Measurements from ENCODE around the gene SLC27A3.

SLC27A3 gene

DNA sequence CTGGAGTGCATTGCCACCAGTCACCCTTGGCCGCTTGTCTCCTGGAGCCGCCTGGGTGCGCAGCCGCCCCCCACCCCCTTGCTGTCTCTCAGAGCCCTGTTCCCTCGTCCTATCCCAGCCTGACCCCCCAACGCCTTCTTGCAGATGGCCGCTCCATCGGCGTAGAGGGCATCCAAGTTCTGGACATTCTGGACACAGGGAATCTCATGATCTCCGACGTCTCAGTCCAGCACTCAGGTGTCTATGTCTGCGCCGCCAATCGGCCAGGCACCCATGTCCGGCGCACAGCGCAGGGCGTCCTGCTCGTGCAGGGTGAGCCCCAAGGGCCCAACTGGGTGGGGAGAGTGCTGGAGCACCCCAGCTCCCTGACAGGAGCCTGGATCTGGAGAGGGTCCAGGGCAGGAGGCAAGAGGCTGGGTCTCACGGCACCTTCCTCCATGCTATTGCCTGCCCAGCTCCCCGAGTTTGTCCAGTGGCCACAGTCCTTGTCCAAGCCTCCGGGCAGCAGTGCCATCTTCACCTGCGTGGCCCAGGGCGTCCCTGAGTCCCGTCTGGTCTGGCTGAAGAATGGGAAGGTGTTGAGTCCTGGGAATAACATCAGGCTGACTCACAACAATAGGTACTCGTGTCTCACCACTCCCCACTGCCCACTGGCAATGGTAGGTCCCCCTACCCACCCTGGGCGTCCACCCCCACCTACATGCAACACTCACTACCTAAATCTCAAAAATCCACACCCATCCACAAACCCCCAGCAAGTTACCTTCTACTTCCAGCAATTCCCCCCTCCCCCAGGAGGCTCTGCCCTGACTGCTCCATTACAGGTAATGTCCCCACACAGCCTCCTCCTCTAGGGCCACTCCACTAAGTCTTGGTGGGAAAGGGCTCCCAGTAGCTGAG lies 24.6 kb downstream of the SLC27A3 start:
- no peak for DNase-seq (ENCODE audit: low read depth)

DNA sequence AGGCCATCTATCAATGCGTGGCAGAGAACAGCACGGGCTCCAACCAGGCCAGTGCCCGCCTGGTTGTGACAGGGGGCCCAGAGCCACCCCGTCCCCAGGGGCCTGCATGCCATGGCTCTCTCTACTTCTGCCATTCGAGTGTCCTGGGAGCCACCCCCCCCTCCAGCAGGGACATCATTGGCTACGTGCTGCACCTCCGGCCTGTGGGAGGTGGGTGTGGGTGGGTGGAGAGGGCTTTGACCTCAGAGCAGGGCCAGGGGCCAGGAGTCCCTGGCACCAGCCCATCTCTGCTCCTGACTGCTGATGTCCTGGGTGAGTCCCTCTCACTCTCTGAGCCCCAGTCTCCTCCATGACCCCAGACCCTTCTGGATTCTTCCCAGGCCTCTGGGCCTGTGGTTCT lies 25.3 kb downstream of the SLC27A3 start:
- no peak for DNase-seq (ENCODE audit: low read depth)

DNA sequence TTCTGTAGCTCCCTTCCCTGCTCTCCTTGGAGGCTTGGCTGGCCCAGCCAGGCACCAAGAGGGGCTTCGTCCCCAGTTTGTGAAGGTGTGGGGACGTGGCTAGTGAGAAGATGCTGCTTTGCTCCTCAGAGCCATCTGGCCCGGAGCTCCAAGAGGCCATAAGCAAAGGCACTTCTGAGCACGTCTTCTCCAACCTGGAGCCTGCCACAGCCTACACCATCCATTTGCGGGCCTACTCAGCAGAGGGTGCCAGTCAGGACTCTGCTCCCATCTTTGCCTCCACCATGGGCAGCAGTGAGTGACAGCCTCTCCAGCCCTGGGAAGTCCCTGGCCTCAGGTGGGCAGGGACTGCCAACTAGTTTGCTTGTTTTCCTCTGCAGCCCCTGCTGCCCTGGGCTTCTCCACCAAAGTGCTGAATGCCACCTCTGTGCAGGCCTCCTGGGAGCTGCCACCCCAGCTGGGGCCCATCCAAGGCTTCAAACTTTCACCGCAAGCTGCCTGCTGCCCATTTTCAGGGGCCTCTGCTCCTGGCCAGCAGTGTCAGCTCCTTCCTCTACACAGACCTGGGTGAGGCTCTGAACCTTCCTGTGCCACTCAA lies 25.9 kb downstream of the SLC27A3 start:
- no peak for DNase-seq (ENCODE audit: low read depth)

DNA sequence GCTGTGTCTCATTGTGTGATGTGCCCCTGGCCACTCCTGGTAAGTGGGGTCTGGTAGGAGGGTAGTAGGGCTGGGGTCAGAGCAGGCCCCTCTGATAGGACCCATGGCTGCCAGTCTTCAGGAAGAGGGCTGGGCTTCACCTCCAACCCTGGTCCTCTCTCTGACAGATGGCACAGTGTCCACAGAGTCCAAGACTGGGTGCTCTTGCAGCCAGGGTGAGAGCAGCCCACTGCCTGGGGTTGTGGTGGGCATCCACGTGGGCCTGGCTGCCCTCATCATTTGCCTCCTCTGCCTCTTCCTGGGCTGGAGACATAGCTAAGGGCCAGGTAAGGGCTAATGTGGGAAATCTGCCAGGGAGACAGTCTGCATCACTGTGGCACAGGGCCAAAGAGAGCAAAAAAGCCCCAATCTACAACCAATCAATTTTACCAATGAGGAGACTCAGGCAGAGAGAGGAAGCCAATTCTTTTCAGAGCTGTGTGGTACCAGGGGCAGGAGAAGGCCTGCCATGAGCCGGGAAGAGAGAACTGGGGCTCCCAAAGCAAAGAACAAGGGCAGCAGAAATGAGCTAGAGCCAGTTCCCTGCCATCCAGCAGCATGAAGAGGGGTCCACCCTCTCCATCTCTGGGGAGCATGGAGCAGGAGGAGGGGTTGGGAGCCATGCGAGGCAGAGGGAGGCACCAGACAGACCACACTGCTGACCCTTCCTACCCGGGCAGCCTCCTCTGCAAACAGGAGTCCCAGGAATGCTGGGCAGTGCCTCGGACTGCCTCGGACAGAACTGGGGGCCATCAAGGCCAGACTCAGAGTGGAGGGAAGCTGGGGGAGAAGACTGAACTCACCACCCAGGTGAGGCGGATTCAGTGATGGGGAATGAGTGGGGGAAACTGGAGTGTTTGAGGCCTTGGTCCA lies 26.8 kb downstream of the SLC27A3 start:
- no peak for DNase-seq (ENCODE audit: low read depth)

DNA sequence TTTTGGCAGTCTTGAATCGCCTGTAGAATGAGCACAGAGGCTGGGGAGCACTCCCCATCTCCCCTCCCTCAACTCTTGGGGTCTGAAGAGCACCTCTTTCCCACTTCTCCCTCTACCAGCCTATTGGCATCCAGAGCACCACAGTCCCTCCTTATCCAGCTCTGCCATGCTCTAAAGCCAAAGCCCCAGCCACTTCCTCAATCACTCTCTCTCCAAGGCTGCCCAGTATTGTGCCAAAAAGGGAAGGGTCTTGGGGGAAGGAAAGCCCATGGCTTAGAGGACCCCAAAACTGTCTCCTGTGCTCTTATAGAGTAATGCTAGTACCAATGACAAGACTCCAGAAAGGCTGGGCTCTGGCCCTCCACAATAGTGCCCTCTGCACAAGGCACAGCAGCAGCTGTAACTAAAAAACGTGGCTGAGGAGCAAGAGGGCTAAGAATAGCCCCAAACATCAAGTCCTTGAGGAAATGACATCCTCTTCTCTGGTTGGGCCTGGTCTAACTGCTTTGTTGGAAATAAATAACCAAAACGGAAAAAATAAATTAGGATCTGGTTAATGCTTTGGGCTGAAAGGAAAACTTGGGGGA lies 28.4 kb downstream of the SLC27A3 start:
- DNase-seq (ENCODE audit: low read depth), result no peak

DNA sequence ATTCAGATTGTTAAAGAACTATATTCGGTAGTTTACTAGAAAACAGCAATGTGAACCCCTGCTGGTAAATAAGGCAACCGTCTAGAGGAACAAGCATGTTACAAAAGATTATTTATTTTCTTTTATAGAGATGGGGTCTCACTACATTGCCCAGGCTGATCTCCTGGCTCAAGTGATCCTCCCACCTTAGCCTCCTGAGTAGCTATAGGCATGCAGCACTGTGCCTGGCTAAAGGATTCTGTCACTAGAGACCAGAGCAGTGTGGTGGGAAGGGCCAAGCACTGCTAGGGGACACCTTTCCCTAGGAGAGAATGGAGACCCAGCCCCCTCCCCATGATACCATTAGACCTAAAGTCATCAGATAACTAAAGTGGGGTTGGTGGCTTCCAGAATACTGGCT lies 28.9 kb downstream of the SLC27A3 start:
- DNase-seq (ENCODE audit: low read depth), result no peak

DNA sequence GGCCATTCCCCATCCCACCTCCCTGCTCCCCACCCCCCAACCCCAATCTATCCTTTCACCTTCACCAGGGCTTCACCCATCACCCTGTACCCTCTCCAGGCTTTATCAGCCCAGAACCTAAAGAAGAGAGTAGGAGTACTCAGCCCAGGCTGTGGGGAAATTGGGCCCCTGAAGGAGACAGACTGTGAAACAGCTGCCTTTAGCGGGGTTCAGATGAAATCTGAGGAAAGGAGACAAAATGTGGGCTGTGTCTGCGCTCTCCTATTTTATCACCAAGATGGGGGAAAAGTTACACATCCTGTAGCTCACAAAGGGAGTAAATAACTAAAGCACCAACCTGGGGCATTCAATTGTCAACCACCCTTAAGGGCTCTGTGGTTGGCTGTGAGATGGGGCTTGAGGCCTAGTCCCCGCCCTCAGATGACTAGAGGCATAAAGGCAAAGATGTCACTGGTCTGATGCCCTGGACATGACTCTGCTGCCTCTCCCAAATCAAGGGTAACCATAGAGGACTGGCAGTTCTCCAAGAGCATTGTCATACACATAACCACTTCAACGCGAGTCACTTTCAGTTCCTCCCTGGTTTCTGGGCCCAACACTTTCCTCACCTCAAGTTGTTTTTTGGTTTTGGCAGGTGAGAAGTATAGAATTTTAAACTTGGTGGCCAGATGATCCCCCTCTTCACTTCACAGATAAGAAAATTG lies 30.0 kb downstream of the SLC27A3 start:
- peak; percentile 78 for DNase-seq (ENCODE audit: low read depth)

DNA sequence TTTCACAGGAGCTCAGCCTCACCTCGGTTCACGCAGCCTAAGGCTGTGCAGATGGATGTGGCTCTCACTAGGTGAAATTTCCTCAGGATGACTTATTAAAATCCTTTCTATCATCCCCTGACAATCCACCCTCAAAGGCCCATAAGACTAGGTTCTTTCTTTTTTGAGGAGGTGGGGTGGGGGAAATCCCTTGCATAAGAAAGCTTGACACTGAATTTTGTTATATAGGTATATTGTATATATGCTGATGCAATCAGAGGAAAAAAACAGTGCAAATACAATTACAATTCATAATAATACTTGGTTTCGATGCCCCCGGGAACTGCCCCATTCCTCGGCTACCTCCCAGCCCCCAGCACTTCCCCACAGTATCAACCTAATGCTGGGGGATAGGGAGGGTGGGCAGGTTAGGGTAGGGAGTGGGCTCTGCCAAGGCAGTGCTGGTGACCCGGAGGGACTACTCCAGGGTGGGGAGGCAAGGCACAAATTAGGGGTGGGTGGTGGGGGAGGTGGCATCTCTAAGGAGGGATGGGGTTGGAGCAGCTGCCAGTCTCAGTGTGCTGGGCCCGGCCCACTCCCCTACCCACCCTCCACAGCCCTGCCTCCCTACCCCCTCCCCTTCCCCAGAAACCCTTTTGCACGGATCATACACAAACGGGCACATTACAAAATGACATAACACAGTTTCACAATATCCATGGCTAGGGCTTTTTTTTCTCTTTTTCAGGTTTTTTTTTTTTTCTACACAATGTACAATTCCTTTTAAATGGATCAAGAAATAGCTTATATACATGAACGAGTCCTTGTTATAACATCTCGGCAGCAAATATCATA lies 30.9 kb downstream of the SLC27A3 start:
- no peak for DNase-seq (ENCODE audit: low read depth)

DNA sequence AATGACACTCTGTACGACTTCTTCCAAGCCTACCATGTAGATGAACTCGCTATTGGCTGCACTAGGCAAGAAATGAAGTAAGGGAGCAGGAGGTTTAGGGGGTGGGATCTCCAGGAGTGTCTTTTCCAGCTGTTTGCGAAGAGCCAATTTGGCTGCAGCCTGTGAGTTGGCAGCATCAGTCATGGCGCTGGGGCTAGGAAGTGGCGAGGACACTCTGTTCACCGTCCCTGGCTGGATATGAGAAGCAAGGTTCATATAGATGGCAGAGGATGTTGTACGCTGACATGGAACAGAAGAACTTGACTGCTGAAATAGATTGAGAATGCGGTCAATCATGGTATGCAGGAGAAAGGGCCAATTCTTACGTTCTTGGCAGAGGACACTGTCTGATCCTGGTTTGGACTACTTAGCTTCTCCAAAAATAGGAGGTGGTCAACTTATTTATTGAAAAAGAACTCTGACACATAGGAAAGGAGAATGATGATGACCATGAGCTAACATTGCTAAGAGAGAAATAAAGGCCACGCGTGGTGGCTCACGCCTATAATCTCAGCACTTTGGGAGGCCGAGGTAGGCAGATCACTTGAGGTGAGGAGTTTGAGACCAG lies 41.2 kb downstream of the SLC27A3 start:
- DNase-seq (ENCODE audit: low read depth), result no peak

DNA sequence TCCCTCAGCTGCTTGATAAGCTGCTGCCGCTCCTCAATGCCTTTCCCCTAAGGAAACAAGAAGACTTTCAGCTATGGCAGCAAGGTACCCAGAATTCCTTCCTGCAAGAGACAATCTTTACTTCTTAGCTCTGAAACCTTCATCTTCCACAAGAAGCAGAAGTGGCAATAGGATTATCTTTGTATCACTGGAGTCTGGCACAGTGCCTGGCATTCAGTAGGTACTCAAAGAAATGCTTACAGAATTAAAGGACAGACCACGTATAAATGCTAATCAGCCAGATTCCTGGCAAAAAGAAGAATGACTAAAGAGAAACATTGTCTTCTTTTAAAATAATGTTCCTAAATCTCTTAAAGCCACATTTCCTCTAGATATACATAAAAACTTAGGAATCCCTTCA lies 43.7 kb downstream of the SLC27A3 start:
- no peak for DNase-seq (ENCODE audit: low read depth)

DNA sequence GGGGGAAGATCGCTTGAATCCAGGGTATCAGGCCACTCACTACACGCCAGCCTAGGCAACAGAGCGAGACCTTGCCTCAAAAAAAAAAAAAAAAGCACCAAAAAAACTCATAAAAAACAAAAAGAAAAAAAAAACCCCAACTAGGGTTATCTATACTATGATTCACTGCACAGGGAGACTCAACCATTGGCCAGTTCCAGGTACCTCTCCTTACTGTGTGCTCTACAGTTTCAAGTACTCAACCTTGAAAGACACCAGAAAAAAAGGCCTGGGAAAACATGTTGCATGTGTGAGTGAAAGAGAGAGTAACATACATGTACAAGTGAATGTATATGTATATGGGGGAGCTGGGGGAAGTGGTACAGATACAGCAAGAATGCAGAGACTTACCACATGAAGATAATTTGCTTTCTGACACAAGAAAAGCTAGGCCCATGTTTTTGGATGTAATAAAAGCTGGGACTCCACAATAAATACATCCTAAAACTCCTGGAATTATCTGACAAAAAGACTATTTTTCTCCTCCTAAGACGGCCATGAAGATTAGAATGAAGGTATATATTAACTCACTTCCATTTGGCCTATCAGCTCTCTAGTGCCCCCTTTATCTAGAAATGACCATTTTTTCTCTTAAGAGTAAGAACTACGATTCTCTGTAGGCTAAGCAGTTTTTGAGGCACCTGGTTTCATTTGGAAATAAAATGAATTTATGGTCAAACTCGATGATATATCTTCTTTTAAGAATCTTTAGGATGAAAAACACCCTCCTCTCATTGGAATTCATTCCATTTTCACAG lies 52.2 kb downstream of the SLC27A3 start:
- no peak for DNase-seq (ENCODE audit: low read depth)

All from fibroblast of the conjunctiva (primary cell).